Liver (tissue), 9 donors: ENCODE data around the gene FALEC. TPM values are rescaled to one million over a fixed set of nuclear protein-coding genes. Genes with fewer than 3 reads are reported as not detected.

ENCODE experiments used
- DNase-seq: peaks from one replicate; pipeline ENCODE4 v3.0.0-alpha.2; 2017; ENCODE audit warnings: low spot score
- H3K27ac ChIP-seq, 2 donors: one replicate each; pipeline ENCODE4 v1.7.0; 2013; ENCODE audit warnings: inconsistent platforms in 2 of 2, low read length in 2 of 2, control low read depth in 1 of 2, low read depth in 1 of 2, mild to moderate bottlenecking in 1 of 2
- H3K27me3 ChIP-seq, 4 donors: one replicate each; pipeline versions ENCODE4 v1.6.1 to v1.7.0; 2013; ENCODE audit warnings: low read length in 3 of 4, inconsistent platforms in 1 of 4, mild to moderate bottlenecking in 1 of 4, moderate library complexity in 1 of 4; ENCODE audit not compliant: control insufficient read depth in 4 of 4, insufficient read depth in 4 of 4
- H3K36me3 ChIP-seq, 4 donors: one replicate each; pipeline versions ENCODE4 v1.6.1 to v1.7.0; 2013; ENCODE audit warnings: low read length in 3 of 4, mild to moderate bottlenecking in 3 of 4, low read depth in 1 of 4, moderate library complexity in 1 of 4; ENCODE audit not compliant: control insufficient read depth in 4 of 4, insufficient read depth in 3 of 4
- H3K4me1 ChIP-seq, 4 donors: one replicate each; pipeline versions ENCODE4 v1.6.1 to v1.7.0; 2013; ENCODE audit warnings: low read length in 3 of 4, mild to moderate bottlenecking in 3 of 4, moderate library complexity in 1 of 4; ENCODE audit not compliant: control insufficient read depth in 4 of 4, insufficient read depth in 4 of 4
- H3K4me3 ChIP-seq, 3 donors: one replicate each; pipeline versions ENCODE4 v1.6.1 to v1.7.0; 2013; ENCODE audit warnings: low read length in 3 of 3, control low read depth in 1 of 3, low read depth in 1 of 3, mild to moderate bottlenecking in 1 of 3
- H3K9ac ChIP-seq, 2 donors: one replicate each; pipeline ENCODE4 v1.7.0; 2013; ENCODE audit warnings: low read length in 2 of 2, mild to moderate bottlenecking in 2 of 2, moderate library complexity in 2 of 2, control low read depth in 1 of 2, low read depth in 1 of 2
- H3K9me3 ChIP-seq, 4 donors: one replicate each; pipeline versions ENCODE4 v1.6.1 to v1.7.0; 2013; ENCODE audit warnings: low read length in 3 of 4; ENCODE audit not compliant: control insufficient read depth in 4 of 4
- ATF3 ChIP-seq: IDR thresholded peaks from 2 replicates; pipeline ENCODE4 v1.6.1; 2016; ENCODE audit warnings: antibody characterized with exemption
- CTCF ChIP-seq: fragments of 150-350 bp; IDR thresholded peaks from 2 replicates; pipeline ENCODE4 v1.5.1; 2017; ENCODE audit warnings: improper control_type of control experiment, low read depth, low read length; ENCODE audit not compliant: missing input control
- EGR1 ChIP-seq, 2 donors: IDR thresholded peaks; 2 replicates each; pipeline ENCODE4 v1.6.1; 2016 to 2018; ENCODE audit warnings: antibody characterized with exemption in 2 of 2, low read depth in 2 of 2
- FOXA1 ChIP-seq: IDR thresholded peaks from 2 replicates; pipeline ENCODE4 v1.6.1; 2016; ENCODE audit warnings: antibody characterized with exemption
- FOXA2 ChIP-seq: IDR thresholded peaks from 2 replicates; pipeline ENCODE4 v1.6.1; 2016; ENCODE audit warnings: antibody characterized with exemption
- GABPA ChIP-seq, 2 donors: IDR thresholded peaks in 1 of 2; conservative IDR thresholded peaks in 1 of 2; 2 replicates each; pipeline ENCODE4 v1.6.1; 2016; ENCODE audit warnings: antibody characterized with exemption in 2 of 2, mild to moderate bottlenecking in 1 of 2, moderate library complexity in 1 of 2
- HNF4A ChIP-seq, 2 donors: conservative IDR thresholded peaks; 2 replicates each; pipeline ENCODE4 v1.6.1; 2016; ENCODE audit warnings: antibody characterized with exemption in 2 of 2, mild to moderate bottlenecking in 2 of 2
- HNF4G ChIP-seq: IDR thresholded peaks from 2 replicates; pipeline ENCODE4 v1.6.1; 2016; ENCODE audit warnings: antibody characterized with exemption
- JUND ChIP-seq, 2 donors: IDR thresholded peaks; 2 replicates each; pipeline ENCODE4 v1.6.1; 2016; ENCODE audit warnings: antibody characterized with exemption in 2 of 2
- MAX ChIP-seq: IDR thresholded peaks from 2 replicates; pipeline ENCODE4 v1.6.1; 2016; ENCODE audit warnings: antibody characterized with exemption
- NR2F2 ChIP-seq: IDR thresholded peaks from 2 replicates; pipeline ENCODE4 v1.6.1; 2016; ENCODE audit warnings: antibody characterized with exemption
- RAD21 ChIP-seq, 2 donors: IDR thresholded peaks; 2 replicates each; pipeline ENCODE4 v1.6.1; 2016; ENCODE audit warnings: antibody characterized with exemption in 2 of 2, mild to moderate bottlenecking in 2 of 2
- REST ChIP-seq: IDR thresholded peaks from 2 replicates; pipeline ENCODE4 v1.6.1; 2016; ENCODE audit warnings: antibody characterized with exemption, mild to moderate bottlenecking
- RXRA ChIP-seq, 2 donors: IDR thresholded peaks; 2 replicates each; pipeline ENCODE4 v1.6.1; 2017 to 2018; ENCODE audit warnings: antibody characterized with exemption in 2 of 2, mild to moderate bottlenecking in 1 of 2
- SP1 ChIP-seq: IDR thresholded peaks from 2 replicates; pipeline ENCODE4 v1.6.1; 2018; ENCODE audit warnings: antibody characterized with exemption, mild to moderate bottlenecking
- TAF1 ChIP-seq: conservative IDR thresholded peaks from 2 replicates; pipeline ENCODE4 v1.6.1; 2016; ENCODE audit warnings: antibody characterized with exemption, mild to moderate bottlenecking
- YY1 ChIP-seq: IDR thresholded peaks from 2 replicates; pipeline ENCODE4 v1.6.1; 2016; ENCODE audit warnings: antibody characterized with exemption, mild to moderate bottlenecking
- ZBTB33 ChIP-seq: IDR thresholded peaks from 2 replicates; pipeline ENCODE4 v1.6.1; 2016; ENCODE audit warnings: antibody characterized with exemption
- WGBS: extraction: QIAGEN DNeasy Blood & Tissue Kit; methylation state at CpG from one replicate; pipeline ENCODE4 v1.1.7; 2013; 5-methylcytosine and 5-hydroxymethylcytosine counted together
- polyA plus RNA-seq, 2 donors: library from polyadenylated mRNA; stranded (reverse) in 1 of 2; unstranded in 1 of 2; fragments of 200-250 nt in 1 of 2; fragments of >200 nt in 1 of 2; fragmentation: Nextera tagmentation in 1 of 2; extraction: Ambion mirVana in 1 of 2; gene quantifications; one replicate each; pipeline versions ENCODE4 v1.2.1 to v1.2.3, GENCODE V29; 2013 to 2015
- total RNA-seq, 2 donors: library from RNA; depleted of rRNA; stranded (reverse); fragments of >200 nt; gene quantifications; one replicate each; pipeline ENCODE4 v1.2.3, GENCODE V29; 2014
- donor health status: healthy.
- donor health status: healthy.
- donor health status: healthy.
- donor health status: healthy.
- donor health status: healthy.

FALEC gene
- total and polyA plus RNA-seq, 4 donors, result not detected

GRCh38 chr1:150554086-150554452, 38.5 kb downstream of the FALEC start:
- 93% methylated on average over 8 of the region's 8 CpGs for WGBS
- TF ChIP-seq ZBTB33 (no peak), SP1 (no peak), YY1 (no peak), HNF4A (conservative IDR thresholded peaks at IDR 0.05) (no peak), CTCF (no peak), NR2F2 (no peak), RXRA (IDR thresholded peaks at IDR 0.05) (no peak), ATF3 (no peak), GABPA (IDR thresholded peaks at IDR 0.05 in 1 of 2, conservative IDR thresholded peaks at IDR 0.05 in 1 of 2) (no peak), JUND (IDR thresholded peaks at IDR 0.05) (no peak), REST (no peak), FOXA1 (no peak), TAF1 (no peak), FOXA2 (no peak), MAX (no peak), RAD21 (IDR thresholded peaks at IDR 0.05) (no peak), HNF4G (no peak), EGR1 (IDR thresholded peaks at IDR 0.05; ENCODE audit: low read depth in 2 of 2) (no peak)
- H3K4me3 ChIP-seq, result no peak overlapping the region
- no peaks in the 10 kb centered on the region for H3K9me3 ChIP-seq
- peaks cover 0 to 11% (median 4%) of the 10 kb centered on the region in 4 donors for H3K36me3 ChIP-seq
- H3K27ac ChIP-seq, result no peak overlapping the region
- DNase-seq, result no peak
- no peaks in the 10 kb centered on the region for H3K27me3 ChIP-seq
- peaks cover 12 to 33% (median 22%) of the 10 kb centered on the region in 4 donors for H3K4me1 ChIP-seq
- H3K9ac ChIP-seq, result no peak overlapping the region
